ENCODE results near the gene SCAPER.
"Not testable (repeated sequence)": the region's sequence is repeated elsewhere in the genome, so short reads cannot be mapped to it uniquely, and the experiment has no call there.

The SCAPER gene

GRCh38 chr15:76850367-76850766 is 54.8 kb downstream of the SCAPER start:
- not testable (repeated sequence) for DNase-seq (ENCODE audit: low read depth in 2 of 2)

GRCh38 chr15:76846782-76847181 is 58.4 kb downstream of the SCAPER start:
- DNase-seq (ENCODE audit: low read depth in 2 of 2): no peak

GRCh38 chr15:76844096-76844495 is 61.0 kb downstream of the SCAPER start:
- DNase-seq (ENCODE audit: low read depth in 2 of 2): no peak

- no peak for DNase-seq (ENCODE audit: low read depth in 2 of 2)
These were observed 61.9 kb downstream of the SCAPER start for GRCh38 chr15:76843269-76843668.

- no peak for DNase-seq (ENCODE audit: low read depth in 2 of 2)
These were observed 64.2 kb downstream of the SCAPER start for GRCh38 chr15:76840830-76841460.

- no peak for DNase-seq (ENCODE audit: low read depth in 2 of 2)
These were observed 66.0 kb downstream of the SCAPER start for GRCh38 chr15:76839173-76839572.

- DNase-seq (ENCODE audit: low read depth in 2 of 2): no peak
These were observed 67.7 kb downstream of the SCAPER start for GRCh38 chr15:76837474-76837873.

- DNase-seq (ENCODE audit: low read depth in 2 of 2): no peak
These were observed 75.2 kb downstream of the SCAPER start for GRCh38 chr15:76829939-76830338.

- no peak for DNase-seq (ENCODE audit: low read depth in 2 of 2)
These were observed 81.2 kb downstream of the SCAPER start for GRCh38 chr15:76823890-76824289.

- DNase-seq (ENCODE audit: low read depth in 2 of 2): no peak
These were observed 81.8 kb downstream of the SCAPER start for GRCh38 chr15:76823303-76823702.

GRCh38 chr15:76818926-76819325 is 86.2 kb downstream of the SCAPER start:
- DNase-seq (ENCODE audit: low read depth in 2 of 2): not testable (repeated sequence)

- no peak for DNase-seq (ENCODE audit: low read depth in 2 of 2)
These were observed 89.7 kb downstream of the SCAPER start for GRCh38 chr15:76815421-76815820.

- DNase-seq (ENCODE audit: low read depth in 2 of 2): no peak
These were observed 92.8 kb downstream of the SCAPER start for GRCh38 chr15:76812381-76812780.

- no peak for DNase-seq (ENCODE audit: low read depth in 2 of 2)
These were observed 95.6 kb downstream of the SCAPER start for GRCh38 chr15:76809412-76810103.

- DNase-seq (ENCODE audit: low read depth in 2 of 2): no peak
These were observed 102.0 kb downstream of the SCAPER start for GRCh38 chr15:76803049-76803571.

GRCh38 chr15:76802411-76802810 is 102.7 kb downstream of the SCAPER start:
- DNase-seq (ENCODE audit: low read depth in 2 of 2): no peak

GRCh38 chr15:76799760-76800159 is 105.4 kb downstream of the SCAPER start:
- no peak for DNase-seq (ENCODE audit: low read depth in 2 of 2)

GRCh38 chr15:76795217-76795616 is 109.9 kb downstream of the SCAPER start:
- DNase-seq (ENCODE audit: low read depth in 2 of 2): no peak

- DNase-seq (ENCODE audit: low read depth in 2 of 2): no peak
These were observed 112.0 kb downstream of the SCAPER start for GRCh38 chr15:76793162-76793561.

- no peak for DNase-seq (ENCODE audit: low read depth in 2 of 2)
These were observed 113.6 kb downstream of the SCAPER start for GRCh38 chr15:76791511-76791910.

GRCh38 chr15:76787273-76787672 is 117.9 kb downstream of the SCAPER start:
- DNase-seq (ENCODE audit: low read depth in 2 of 2): no peak

- DNase-seq (ENCODE audit: low read depth in 2 of 2): no peak
These were observed 128.2 kb downstream of the SCAPER start for GRCh38 chr15:76776969-76777368.

- DNase-seq (ENCODE audit: low read depth in 2 of 2): no peak
These were observed 128.7 kb downstream of the SCAPER start for GRCh38 chr15:76776480-76776879.
